ENCODE measurements around the gene LTB4R2. TPM values are rescaled to one million over a fixed set of nuclear protein-coding genes. Genes with fewer than 3 reads are reported as not detected.

Gene LTB4R2
- total and polyA plus RNA-seq, 2 of the 8 experiments (the other 6 are each of a cell fraction or from before 2014, with no cell fraction given), result 5.3 to 6.7 TPM

- WGBS, 2 experiments (ENCODE audit: extremely low coverage in 1 of 2, insufficient coverage in 1 of 2, insufficient read length in 1 of 2, insufficient replicate concordance in 2 of 2, low coverage in 1 of 2, low lambda C conversion rate in 2 of 2, missing lambda C conversion rate in 1 of 2), result 90% methylated on average over 3 of the region's 3 CpGs; no CpG with 5 or more reads in 1 of the 2 experiments
- FAIRE-seq, result no peak
- H3K79me1 ChIP-seq (ENCODE audit: low read depth, low read length), result no peaks in the 10 kb centered on the region
Measured at GRCh38 chr14:24273422-24273998, 36.4 kb upstream of the LTB4R2 start.

More at GRCh38 chr14:24273422-24273998, 36.4 kb upstream of the LTB4R2 start:
- Histone ChIP-seq H3K9ac (replicated peaks in 1 of 4; ENCODE audit: extremely low read depth in 1 of 4, low read depth in 3 of 4, low read length in 3 of 4) (no peak overlapping the region; a peak in 1 of 7 replicates), H3K18ac (ENCODE audit: extremely low read depth, low read length) (no peak overlapping the region), H2AFZ (ENCODE audit: low read length) (no peak overlapping the region), H4K5ac (ENCODE audit: insufficient read length, low read depth, low read length) (no peak overlapping the region), H2BK20ac (ENCODE audit: low read length) (no peak overlapping the region), H3K56ac (replicated peaks; ENCODE audit: insufficient read length, low read depth, low read length) (no peak overlapping the region), H3K27me3 (replicated peaks in 1 of 4; ENCODE audit: control insufficient read depth in 3 of 4, extremely low read depth in 1 of 4, insufficient read depth in 3 of 4, low read length in 3 of 4) (no peaks in the 10 kb centered on the region; a peak in 1 of 7 replicates), H4K20me1 (replicated peaks in 1 of 2; ENCODE audit: control insufficient read depth in 1 of 2, insufficient read depth in 2 of 2, low read length in 2 of 2) (no peaks in the 10 kb centered on the region), H3K9me3 (ENCODE audit: insufficient read depth in 2 of 2, low read depth in 1 of 2, low read length in 1 of 2) (no peaks in the 10 kb centered on the region), H2BK120ac (replicated peaks; ENCODE audit: low read depth, low read length) (no peak overlapping the region), H3K23me2 (ENCODE audit: low read depth, low read length) (peaks cover 4% of the 10 kb centered on the region), H2BK15ac (ENCODE audit: low read length) (no peak overlapping the region), H2BK12ac (ENCODE audit: low read depth, low read length) (no peak overlapping the region), H3K4ac (replicated peaks; ENCODE audit: insufficient read length, low read depth, low read length) (no peak overlapping the region), H2BK5ac (ENCODE audit: low read depth, low read length) (no peak overlapping the region), H4K8ac (ENCODE audit: extremely low read depth, insufficient read depth, low read length) (no peak overlapping the region), H3K79me2 (ENCODE audit: control insufficient read depth in 1 of 2, insufficient read depth in 2 of 2, low read length in 2 of 2) (no peaks in the 10 kb centered on the region), H3K4me2 (ENCODE audit: insufficient read depth in 1 of 2, low read depth in 2 of 2, low read length in 2 of 2) (no peak overlapping the region), H3K14ac (ENCODE audit: insufficient read length) (no peak overlapping the region), H3K4me3 (ENCODE audit: extremely low read depth in 1 of 4, insufficient read depth in 2 of 4, low read depth in 3 of 4, low read length in 4 of 4) (no peak overlapping the region), H4K91ac (replicated peaks; ENCODE audit: insufficient read length, low read length) (no peak overlapping the region), H3K36me3 (ENCODE audit: control insufficient read depth in 2 of 4, insufficient read depth in 4 of 4, low read length in 3 of 4) (no peaks in the 10 kb centered on the region; a peak in 1 of 8 replicates), H2AK5ac (ENCODE audit: low read depth, low read length) (no peak overlapping the region), H3K27ac (ENCODE audit: low read depth, low read length) (no peak overlapping the region), H3K23ac (ENCODE audit: insufficient read length) (no peak overlapping the region), H3K4me1 (replicated peaks in 1 of 4; ENCODE audit: control insufficient read depth in 3 of 4, insufficient read depth in 4 of 4, low read length in 3 of 4) (peaks cover 0 to 4% (median 2%) of the 10 kb centered on the region in 4 experiments; a peak in 3 of 7 replicates)
- TF ChIP-seq SIX5 (IDR thresholded peaks at IDR 0.05; ENCODE audit: low read depth, low read length), result no peak
- peak in 1 of 3 experiments; percentile 24; a peak in 2 of 4 replicates for TF ChIP-seq CTCF (IDR thresholded peaks at IDR 0.05; ENCODE audit: control extremely low read depth in 1 of 3, insufficient read depth in 1 of 3, low read depth in 1 of 3, low read length in 3 of 3)
- CTCF ChIA-PET (ENCODE audit: partially characterized antibody), result interaction anchor here (0.8 to 8.6 kb wide), 12 partner anchors 9 to 38 kb away, joined by 3 to 94 read pairs (median 4); partner anchors contain the start of genes DHRS1 and NOP9
- DNase-seq (ENCODE audit: low read depth in 1 of 2, low spot score in 2 of 2), result no peak
- POLR2A ChIA-PET (ENCODE audit: partially characterized antibody), result interaction anchor here (0.7 to 2.6 kb wide), 7 partner anchors 19 to 99 kb away, joined by 3 to 7 read pairs (median 3); partner anchors contain the start of genes DHRS1 and NOP9
